CD14-positive monocyte (primary cell): ENCODE data around the gene CHMP4A. TPM values are rescaled to one million over a fixed set of nuclear protein-coding genes. Genes with fewer than 3 reads are reported as not detected.
A peak's percentile ranks its signal among the peaks of the same experiment; 100 is the strongest.

Experiments
- DNase-seq, 3 donors: peaks; one replicate each; pipeline ENCODE4 v3.0.0-alpha.2; 2011 to 2022
- H2AFZ ChIP-seq: 2 replicates; pipeline ENCODE4 v1.6.0; 2012; ENCODE audit warnings: mild to moderate bottlenecking, low read depth, low read length, inconsistent platforms; ENCODE audit not compliant: insufficient read depth, poor library complexity, severe bottlenecking
- H3K27ac ChIP-seq, 2 donors: 1 replicate in 1 of 2; 2 replicates in 1 of 2; pipeline ENCODE4 v1.5.1; 2012 to 2013; ENCODE audit warnings: low read length in 2 of 2, control low read depth in 1 of 2, inconsistent platforms in 1 of 2, low read depth in 1 of 2, mild to moderate bottlenecking in 1 of 2
- H3K27me3 ChIP-seq, 2 donors: one replicate each; pipeline versions ENCODE4 v1.6.0 to v1.6.1; 2011 to 2013; ENCODE audit warnings: low read length in 2 of 2; ENCODE audit not compliant: control insufficient read depth in 2 of 2, insufficient read depth in 2 of 2
- H3K36me3 ChIP-seq, 2 donors: replicated peaks in 1 of 2; 1 replicate in 1 of 2; 2 replicates in 1 of 2; pipeline versions ENCODE4 v1.5.1 to v1.6.1; 2012 to 2013; ENCODE audit warnings: low read length in 2 of 2, control low read depth in 1 of 2, inconsistent platforms in 1 of 2, mild to moderate bottlenecking in 1 of 2; ENCODE audit not compliant: insufficient read depth in 2 of 2, control insufficient read depth in 1 of 2
- H3K4me1 ChIP-seq, 2 donors: 1 replicate in 1 of 2; 2 replicates in 1 of 2; pipeline versions ENCODE4 v1.5.1 to v1.6.1; 2012 to 2013; ENCODE audit warnings: low read length in 2 of 2, control low read depth in 1 of 2, inconsistent platforms in 1 of 2, mild to moderate bottlenecking in 1 of 2, moderate library complexity in 1 of 2; ENCODE audit not compliant: insufficient read depth in 2 of 2, control insufficient read depth in 1 of 2
- H3K4me2 ChIP-seq: replicated peaks from 2 replicates; pipeline ENCODE3; 2012; ENCODE audit warnings: low read length, moderate library complexity, mild to moderate bottlenecking; ENCODE audit not compliant: poor library complexity, severe bottlenecking; ENCODE audit errors: extremely low read depth
- H3K4me3 ChIP-seq, 3 experiments: fragments of 200-600 bp in 1 of 3; sonication (generic) in 1 of 3; replicated peaks in 1 of 3; 1 replicate in 2 of 3; 2 replicates in 1 of 3; pipeline ENCODE4 v1.5.1; 2011 to 2013; ENCODE audit warnings: low read length in 3 of 3, mild to moderate bottlenecking in 3 of 3, control low read depth in 2 of 3, low read depth in 2 of 3, inconsistent platforms in 1 of 3, moderate library complexity in 1 of 3
- H3K79me2 ChIP-seq: 2 replicates; pipeline ENCODE4 v1.6.0; 2012; ENCODE audit warnings: mild to moderate bottlenecking, control low read depth, inconsistent platforms, low read length, moderate library complexity; ENCODE audit not compliant: insufficient read depth
- H3K9ac ChIP-seq: 2 replicates; pipeline ENCODE4 v1.6.0; 2017; ENCODE audit warnings: low read length, mild to moderate bottlenecking; ENCODE audit not compliant: insufficient read depth, poor library complexity, severe bottlenecking
- H3K9me3 ChIP-seq, 2 donors: replicated peaks in 1 of 2; 1 replicate in 1 of 2; 2 replicates in 1 of 2; pipeline versions ENCODE4 v1.5.1 to v1.6.1; 2012 to 2013; ENCODE audit warnings: low read length in 2 of 2, control low read depth in 1 of 2; ENCODE audit not compliant: control insufficient read depth in 1 of 2, insufficient read depth in 1 of 2
- H4K20me1 ChIP-seq: 2 replicates; pipeline ENCODE4 v1.6.0; 2012; ENCODE audit warnings: mild to moderate bottlenecking, low read length, control low read depth, moderate library complexity; ENCODE audit not compliant: insufficient read depth
- H3K27ac Mint-ChIP-seq, 7 donors: one replicate each; pipeline ENCODE4 v1.8.0; 2020; ENCODE audit warnings: mild to moderate bottlenecking in 7 of 7, mixed read lengths in 7 of 7, moderate library complexity in 6 of 7, inconsistent platforms in 2 of 7
- H3K27me3 Mint-ChIP-seq, 3 donors: one replicate each; pipeline ENCODE4 v1.8.0; 2021 to 2022; ENCODE audit warnings: low read depth in 3 of 3, mild to moderate bottlenecking in 3 of 3, mixed read lengths in 3 of 3, moderate library complexity in 3 of 3, inconsistent platforms in 1 of 3
- H3K36me3 Mint-ChIP-seq, 2 donors: one replicate each; pipeline ENCODE4 v1.8.0; 2020; ENCODE audit warnings: mixed read lengths in 2 of 2, inconsistent platforms in 1 of 2, mild to moderate bottlenecking in 1 of 2
- H3K4me1 Mint-ChIP-seq: one replicate; pipeline ENCODE4 v1.8.0; 2020; ENCODE audit warnings: mild to moderate bottlenecking, mixed read lengths
- H3K4me3 Mint-ChIP-seq, 2 donors: one replicate each; pipeline ENCODE4 v1.8.0; 2020; ENCODE audit warnings: mild to moderate bottlenecking in 2 of 2, mixed read lengths in 2 of 2, moderate library complexity in 1 of 2
- H3K9me3 Mint-ChIP-seq, 7 donors: one replicate each; pipeline ENCODE4 v1.8.0; 2020 to 2022; ENCODE audit warnings: mixed read lengths in 7 of 7, mild to moderate bottlenecking in 6 of 7, moderate library complexity in 6 of 7, inconsistent platforms in 2 of 7
- WGBS: methylation state at CpG from one replicate; pipeline ENCODE4 v1.1.5; 2013; ENCODE audit warnings: missing lambda C conversion rate; ENCODE audit not compliant: insufficient coverage; 5-methylcytosine and 5-hydroxymethylcytosine counted together
- intact Hi-C, 2 donors: fragments of 100-400 bp; cut with micrococcal nuclease; formaldehyde crosslinking; loops; one replicate each; pipeline versions ENCODE4 v1.15.0 to v1.15.1; 2023
- polyA plus RNA-seq, 3 donors: library from polyadenylated mRNA; depleted of rRNA in 1 of 3; unstranded in 2 of 3; stranded (reverse) in 1 of 3; fragments of 300-500 nt in 2 of 3; fragments of >200 nt in 1 of 3; fragmentation: Illumina TruSeq in 2 of 3; gene quantifications; 1 replicate in 2 of 3; 2 replicates in 1 of 3; pipeline ENCODE4 v1.2.3, GENCODE V29; 2012 to 2021
- TF ChIP-seq, protein P1 (sequence below): fragments of 200-600 bp; IDR thresholded peaks from one replicate; pipeline ENCODE4 v1.8.0; 2022; ENCODE audit warnings: antibody characterized with exemption, mild to moderate bottlenecking

The CHMP4A gene
- polyA plus RNA-seq, 3 donors = 99.0 to 128 (median 102) TPM

DNA sequence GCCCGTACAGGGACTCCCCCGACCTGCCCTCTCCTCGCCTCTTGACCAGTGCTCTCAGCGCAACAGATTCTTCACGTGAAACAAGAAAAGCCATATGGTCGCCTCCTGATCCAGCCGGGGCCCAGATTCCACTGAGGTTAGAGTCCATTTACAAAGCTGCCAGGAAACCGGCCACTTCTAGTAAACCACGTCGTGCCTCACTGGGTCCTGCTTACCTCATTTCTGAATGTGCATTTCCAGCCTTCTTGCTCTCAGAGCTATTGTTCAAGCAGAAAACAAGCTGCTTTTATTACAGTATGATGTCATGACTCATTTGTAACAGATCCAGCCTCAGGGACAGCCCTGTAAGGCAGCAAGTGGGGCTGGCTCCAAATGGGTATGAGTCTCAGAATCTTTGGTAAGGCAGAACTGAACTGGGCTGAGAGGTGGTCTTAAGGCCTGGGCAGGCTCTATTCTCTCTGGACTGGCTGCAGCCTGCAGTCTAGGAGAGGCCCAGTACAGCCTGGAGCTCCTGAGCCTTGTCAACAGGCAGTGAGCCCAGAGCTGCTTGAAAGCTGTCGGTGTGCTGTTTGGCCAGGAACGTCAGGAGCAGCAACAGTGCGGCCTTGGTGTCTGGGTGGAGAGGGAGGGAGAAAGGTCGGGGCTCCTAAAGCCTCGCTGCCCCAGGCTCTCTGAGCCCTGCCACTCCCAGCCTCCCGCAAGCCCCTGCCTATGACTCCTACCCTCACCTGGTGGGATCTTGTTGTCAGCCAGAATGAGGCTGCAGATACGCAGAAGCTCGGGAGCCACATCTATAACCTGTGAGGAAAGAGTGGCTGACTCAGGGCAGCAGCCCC is 33.1 kb downstream of the CHMP4A start:
- H3K9me3 Mint-ChIP-seq = no peaks in the 10 kb centered on the region
- H4K20me1 ChIP-seq = no peaks in the 10 kb centered on the region
- H3K4me3 ChIP-seq = no peak overlapping the region
- intact Hi-C loops = no loop called here
- H3K9ac ChIP-seq = no peak overlapping the region
- 93% methylated on average over 11 of the region's 18 CpGs for WGBS
- peaks cover 76 to 97% of the 10 kb centered on the region in 2 donors for H3K36me3 Mint-ChIP-seq
- no peaks in the 10 kb centered on the region for H3K79me2 ChIP-seq
- H3K9me3 ChIP-seq = no peaks in the 10 kb centered on the region
- no peak for DNase-seq
- no peak overlapping the region for H3K4me3 Mint-ChIP-seq
- H3K27ac ChIP-seq = no peak overlapping the region
- H2AFZ ChIP-seq = no peak overlapping the region
- H3K36me3 ChIP-seq = peaks cover 72 to 96% of the 10 kb centered on the region in 2 donors
- no peak overlapping the region for H3K4me2 ChIP-seq
- peaks cover 0 to 1% (median 0%) of the 10 kb centered on the region in 3 donors for H3K27me3 Mint-ChIP-seq
- H3K4me1 ChIP-seq = no peaks in the 10 kb centered on the region
- no peaks in the 10 kb centered on the region for H3K4me1 Mint-ChIP-seq
- TF ChIP-seq, protein P1, sequence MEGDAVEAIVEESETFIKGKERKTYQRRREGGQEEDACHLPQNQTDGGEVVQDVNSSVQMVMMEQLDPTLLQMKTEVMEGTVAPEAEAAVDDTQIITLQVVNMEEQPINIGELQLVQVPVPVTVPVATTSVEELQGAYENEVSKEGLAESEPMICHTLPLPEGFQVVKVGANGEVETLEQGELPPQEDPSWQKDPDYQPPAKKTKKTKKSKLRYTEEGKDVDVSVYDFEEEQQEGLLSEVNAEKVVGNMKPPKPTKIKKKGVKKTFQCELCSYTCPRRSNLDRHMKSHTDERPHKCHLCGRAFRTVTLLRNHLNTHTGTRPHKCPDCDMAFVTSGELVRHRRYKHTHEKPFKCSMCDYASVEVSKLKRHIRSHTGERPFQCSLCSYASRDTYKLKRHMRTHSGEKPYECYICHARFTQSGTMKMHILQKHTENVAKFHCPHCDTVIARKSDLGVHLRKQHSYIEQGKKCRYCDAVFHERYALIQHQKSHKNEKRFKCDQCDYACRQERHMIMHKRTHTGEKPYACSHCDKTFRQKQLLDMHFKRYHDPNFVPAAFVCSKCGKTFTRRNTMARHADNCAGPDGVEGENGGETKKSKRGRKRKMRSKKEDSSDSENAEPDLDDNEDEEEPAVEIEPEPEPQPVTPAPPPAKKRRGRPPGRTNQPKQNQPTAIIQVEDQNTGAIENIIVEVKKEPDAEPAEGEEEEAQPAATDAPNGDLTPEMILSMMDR = no peak
- no peaks in the 10 kb centered on the region for H3K27me3 ChIP-seq
- H3K27ac Mint-ChIP-seq = no peak overlapping the region

DNA sequence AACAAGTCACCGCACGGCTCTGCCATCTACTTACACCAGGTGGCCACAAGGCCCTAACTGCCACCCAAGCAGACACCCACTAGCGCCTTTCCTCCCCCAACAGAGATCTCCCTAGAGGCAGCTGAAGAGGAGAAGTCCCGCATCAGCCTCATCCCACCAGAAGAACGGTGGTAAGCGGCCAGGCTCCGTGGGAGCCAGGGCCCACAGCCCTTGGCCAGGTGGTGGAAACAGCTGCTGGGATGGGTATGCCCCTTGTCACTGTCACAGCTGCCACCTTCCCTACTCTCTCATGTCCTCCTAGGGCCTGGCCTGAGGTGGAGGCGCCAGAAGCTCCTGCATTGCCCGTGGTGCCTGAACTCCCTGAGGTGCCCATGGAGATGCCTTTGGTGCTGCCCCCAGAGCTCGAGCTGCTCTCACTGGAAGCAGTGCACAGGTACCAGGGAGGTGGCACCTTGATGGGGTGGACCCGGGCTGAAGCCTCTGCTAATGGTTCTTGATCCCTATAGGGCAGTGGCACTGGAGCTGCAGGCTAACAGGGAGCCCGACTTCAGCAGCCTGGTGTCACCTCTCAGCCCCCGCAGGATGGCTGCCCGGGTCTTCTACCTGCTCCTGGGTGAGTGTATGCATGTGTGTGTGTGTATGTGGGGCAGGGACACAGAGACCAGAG is 33.9 kb downstream of the CHMP4A start:
- intact Hi-C loops = no loop called here
- H3K36me3 ChIP-seq = peaks cover 75 to 97% of the 10 kb centered on the region in 2 donors
- no peaks in the 10 kb centered on the region for H3K4me1 ChIP-seq
- H3K4me3 ChIP-seq = no peak overlapping the region
- Mint-ChIP-seq H3K36me3 (peaks cover 78 to 97% of the 10 kb centered on the region in 2 donors), H3K9me3 (no peaks in the 10 kb centered on the region), H3K27me3 (peaks cover 0 to 1% (median 0%) of the 10 kb centered on the region in 3 donors), H3K4me3 (no peak overlapping the region), H3K27ac (peak overlapping the region in 1 of 7 donors; percentile 47), H3K4me1 (no peaks in the 10 kb centered on the region)
- H3K9me3 ChIP-seq = no peaks in the 10 kb centered on the region
- no peaks in the 10 kb centered on the region for H3K79me2 ChIP-seq
- TF ChIP-seq, protein P1 = no peak
- H3K27ac ChIP-seq = no peak overlapping the region
- no peak overlapping the region for H2AFZ ChIP-seq
- no peak overlapping the region for H3K9ac ChIP-seq
- H3K4me2 ChIP-seq = no peak overlapping the region
- no peak for DNase-seq
- 95% methylated on average over 7 of the region's 14 CpGs for WGBS
- no peaks in the 10 kb centered on the region for H3K27me3 ChIP-seq
- H4K20me1 ChIP-seq = no peaks in the 10 kb centered on the region
